Cardiac muscle cell (in vitro differentiated cells and primary cell): ENCODE results near the gene OR8B3. TPM values are rescaled to one million over a fixed set of nuclear protein-coding genes. Genes with fewer than 3 reads are reported as not detected.

ENCODE experiments used
- DNase-seq, 2 donors: peaks; one replicate each; pipeline versions ENCODE4 v3.0.0 to v3.0.0-alpha.2; 2010 to 2017; ENCODE audit warnings: low read depth in 1 of 2, low spot score in 1 of 2
- H3K27ac ChIP-seq: fragments of 200-600 bp; sonication (generic); 2 replicates; pipeline ENCODE4 v1.5.1; 2016
- H3K27me3 ChIP-seq: fragments of 200-600 bp; sonication (generic); 2 replicates; pipeline ENCODE4 v1.6.0; 2016; ENCODE audit warnings: control low read depth
- H3K36me3 ChIP-seq: fragments of 200-600 bp; sonication (generic); 2 replicates; pipeline ENCODE4 v1.5.1; 2016; ENCODE audit warnings: control low read depth
- H3K4me1 ChIP-seq: fragments of 200-600 bp; sonication (generic); 2 replicates; pipeline ENCODE4 v1.8.1; 2017; ENCODE audit warnings: low read depth, mild to moderate bottlenecking, mixed run types
- H3K4me3 ChIP-seq: fragments of 200-600 bp; sonication (generic); 2 replicates; pipeline ENCODE4 v1.5.1; 2016; ENCODE audit warnings: mild to moderate bottlenecking
- H3K9me3 ChIP-seq: fragments of 200-600 bp; sonication (generic); 2 replicates; pipeline ENCODE4 v1.5.1; 2017; ENCODE audit warnings: low read depth, mild to moderate bottlenecking, control low read depth
- CTCF ChIP-seq: IDR thresholded peaks from 2 replicates; pipeline ENCODE4 v1.5.1; 2012; ENCODE audit warnings: low read depth, mild to moderate bottlenecking, low read length
- polyA plus RNA-seq: library from polyadenylated mRNA; unstranded; fragments of >200 nt; fragmentation: Nextera tagmentation; extraction: Ambion mirVana; gene quantifications from 2 replicates; pipeline ENCODE4 v1.2.1, GENCODE V29; 2016
- total RNA-seq: library from RNA; depleted of rRNA; stranded (reverse); fragments of >200 nt; gene quantifications from 2 replicates; pipeline ENCODE4 v1.2.3, GENCODE V29; 2016

OR8B3 gene
- total and polyA plus RNA-seq, 2 experiments from 2014 or later: not detected

- Histone ChIP-seq H3K27ac (no peak overlapping the region), H3K4me1 (no peaks in the 10 kb centered on the region), H3K4me3 (no peak overlapping the region), H3K9me3 (no peaks in the 10 kb centered on the region), H3K27me3 (no peaks in the 10 kb centered on the region), H3K36me3 (no peaks in the 10 kb centered on the region)
- TF ChIP-seq CTCF: no peak
- DNase-seq: no peak
Measured at GRCh38 chr11:124346311-124346955, 52.4 kb downstream of the OR8B3 start.

Other genes starting within 250 kb of the OR8B3 start
- gene OR10D3, start 215.7 kb downstream of the OR8B3 start, total RNA-seq: not detected in 2 replicates
- not detected in 2 replicates for gene OR10D3, start 215.7 kb downstream of the OR8B3 start, polyA plus RNA-seq
- not detected in 2 replicates for gene OR8G1, start 157.9 kb downstream of the OR8B3 start, total RNA-seq
- not detected in 2 replicates for gene OR8G1, start 157.9 kb downstream of the OR8B3 start, polyA plus RNA-seq
- not detected in 2 replicates for gene OR8G5, start 142.6 kb downstream of the OR8B3 start, total RNA-seq
- gene OR8G5, start 142.6 kb downstream of the OR8B3 start, polyA plus RNA-seq: not detected in 2 replicates
- not detected in 2 replicates for gene OR8D1, start 85.1 kb downstream of the OR8B3 start, total RNA-seq
- not detected in 2 replicates for gene OR8D1, start 85.1 kb downstream of the OR8B3 start, polyA plus RNA-seq
- gene OR8D2, start 78.8 kb downstream of the OR8B3 start, total RNA-seq: not detected in 2 replicates
- not detected in 2 replicates for gene OR8D2, start 78.8 kb downstream of the OR8B3 start, polyA plus RNA-seq
- not detected in 2 replicates for gene OR8B2, start 14.5 kb downstream of the OR8B3 start, total RNA-seq
- gene OR8B2, start 14.5 kb downstream of the OR8B3 start, polyA plus RNA-seq: not detected in 2 replicates
- not detected in 2 replicates for gene OR8B4, start 25.8 kb upstream of the OR8B3 start, total RNA-seq
- not detected in 2 replicates for gene OR8B4, start 25.8 kb upstream of the OR8B3 start, polyA plus RNA-seq
- not detected in 2 replicates for gene OR8B8, start 46.7 kb upstream of the OR8B3 start, total RNA-seq
- not detected in 2 replicates for gene OR8B8, start 46.7 kb upstream of the OR8B3 start, polyA plus RNA-seq
- gene OR8B12, start 144.6 kb upstream of the OR8B3 start, total RNA-seq: not detected in 2 replicates
- not detected in 2 replicates for gene OR8B12, start 144.6 kb upstream of the OR8B3 start, polyA plus RNA-seq
- gene OR8A1, start 171.0 kb upstream of the OR8B3 start, total RNA-seq: not detected in 2 replicates
- gene OR8A1, start 171.0 kb upstream of the OR8B3 start, polyA plus RNA-seq: not detected in 2 replicates
- gene PANX3, start 212.4 kb upstream of the OR8B3 start, total RNA-seq: not detected in 2 replicates
- not detected in 2 replicates for gene PANX3, start 212.4 kb upstream of the OR8B3 start, polyA plus RNA-seq
- 16.9 and 31.5 TPM in 2 replicates for gene TBRG1, start 223.8 kb upstream of the OR8B3 start, total RNA-seq
- gene TBRG1, start 223.8 kb upstream of the OR8B3 start, polyA plus RNA-seq: 22.9 and 29.1 TPM in 2 replicates